ENCODE measurements around the gene SMPD1.

DNA sequence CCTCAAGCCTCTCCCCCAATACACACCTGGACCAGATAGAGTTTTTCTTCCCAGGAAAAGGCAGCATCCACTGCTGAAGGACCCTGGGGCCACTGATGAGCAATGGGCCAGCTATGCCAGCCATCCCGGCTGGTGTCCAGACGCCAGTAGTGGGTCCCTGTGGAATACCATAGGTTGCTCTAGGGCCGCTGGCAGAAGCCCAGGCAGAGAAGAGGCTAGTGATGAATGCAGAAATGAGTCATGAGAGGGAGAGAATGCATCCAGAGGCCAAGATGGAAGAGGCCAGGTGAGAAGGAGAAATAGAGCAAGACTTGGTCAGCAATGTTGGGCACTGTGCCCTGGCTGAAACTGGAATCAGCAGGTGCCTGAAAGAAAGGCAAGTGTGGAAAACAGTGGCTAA lies 41.6 kb downstream of the SMPD1 start:
- TF ChIP-seq HDAC6 (IDR thresholded peaks at IDR 0.05; ENCODE audit: low read depth, low read length) (no peak), TAF7 (optimal IDR thresholded peaks at IDR 0.05; ENCODE audit: borderline replicate concordance, low read depth, low read length) (no peak), TCF12 (IDR thresholded peaks at IDR 0.05; ENCODE audit: low read depth, low read length) (no peak)
- TF ChIP-seq, protein P1, sequence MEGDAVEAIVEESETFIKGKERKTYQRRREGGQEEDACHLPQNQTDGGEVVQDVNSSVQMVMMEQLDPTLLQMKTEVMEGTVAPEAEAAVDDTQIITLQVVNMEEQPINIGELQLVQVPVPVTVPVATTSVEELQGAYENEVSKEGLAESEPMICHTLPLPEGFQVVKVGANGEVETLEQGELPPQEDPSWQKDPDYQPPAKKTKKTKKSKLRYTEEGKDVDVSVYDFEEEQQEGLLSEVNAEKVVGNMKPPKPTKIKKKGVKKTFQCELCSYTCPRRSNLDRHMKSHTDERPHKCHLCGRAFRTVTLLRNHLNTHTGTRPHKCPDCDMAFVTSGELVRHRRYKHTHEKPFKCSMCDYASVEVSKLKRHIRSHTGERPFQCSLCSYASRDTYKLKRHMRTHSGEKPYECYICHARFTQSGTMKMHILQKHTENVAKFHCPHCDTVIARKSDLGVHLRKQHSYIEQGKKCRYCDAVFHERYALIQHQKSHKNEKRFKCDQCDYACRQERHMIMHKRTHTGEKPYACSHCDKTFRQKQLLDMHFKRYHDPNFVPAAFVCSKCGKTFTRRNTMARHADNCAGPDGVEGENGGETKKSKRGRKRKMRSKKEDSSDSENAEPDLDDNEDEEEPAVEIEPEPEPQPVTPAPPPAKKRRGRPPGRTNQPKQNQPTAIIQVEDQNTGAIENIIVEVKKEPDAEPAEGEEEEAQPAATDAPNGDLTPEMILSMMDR (IDR thresholded peaks at IDR 0.05; ENCODE audit: control extremely low read depth in 1 of 3, insufficient read depth in 1 of 3, low read depth in 1 of 3, low read length in 3 of 3) = no peak
